Measurements from ENCODE around the gene GPR158. TPM values are rescaled to one million over a fixed set of nuclear protein-coding genes. Genes with fewer than 3 reads are reported as not detected.

The GPR158 gene
- total RNA-seq, 1 experiment from 2014 or later = 2.9 TPM

- no peak for TF ChIP-seq MAX (IDR thresholded peaks at IDR 0.05)
- no peak for TF ChIP-seq CBX3 (IDR thresholded peaks at IDR 0.05; ENCODE audit: low read depth)
- no peak for TF ChIP-seq EZH2 (IDR thresholded peaks at IDR 0.05)
- no peak for TF ChIP-seq SIN3A (IDR thresholded peaks at IDR 0.05; ENCODE audit: low read depth)
- TF ChIP-seq EZH2phosphoT487 (IDR thresholded peaks at IDR 0.05; ENCODE audit: borderline replicate concordance) = no peak
- no peak for TF ChIP-seq RAD21 (IDR thresholded peaks at IDR 0.05; ENCODE audit: low read depth)
Measured at GRCh38 chr10:25556457-25556856, 381.7 kb downstream of the GPR158 start (continued).

- DNase-seq (ENCODE audit: low read depth, low spot score) (no peak), ATAC-seq (no peak)
- TF ChIP-seq ATF3 (IDR thresholded peaks at IDR 0.05) = no peak
- no peak for TF ChIP-seq EZH2phosphoT487 (IDR thresholded peaks at IDR 0.05; ENCODE audit: borderline replicate concordance)
- TF ChIP-seq CEBPB (IDR thresholded peaks at IDR 0.05; ENCODE audit: low read depth) = no peak
- TF ChIP-seq ELF1 (IDR thresholded peaks at IDR 0.05; ENCODE audit: borderline replicate concordance, low read depth) = no peak
- TF ChIP-seq POLR2AphosphoS5 (IDR thresholded peaks at IDR 0.05; ENCODE audit: low read depth, low read length) = no peak
- TF ChIP-seq ZNF274 (IDR thresholded peaks at IDR 0.05; ENCODE audit: low read depth, low read length) = no peak
- TF ChIP-seq REST (IDR thresholded peaks at IDR 0.05; ENCODE audit: low read depth) = no peak
- TF ChIP-seq EZH2 (IDR thresholded peaks at IDR 0.05) = no peak
- no peak for TF ChIP-seq CTCF (IDR thresholded peaks at IDR 0.05 in 2 of 3, conservative IDR thresholded peaks at IDR 0.05 in 1 of 3; ENCODE audit: borderline replicate concordance in 1 of 3, insufficient read depth in 1 of 3, low read depth in 2 of 3, low read length in 2 of 3)
- TF ChIP-seq RAD21 (IDR thresholded peaks at IDR 0.05; ENCODE audit: low read depth) = no peak
- TF ChIP-seq SP1 (IDR thresholded peaks at IDR 0.05; ENCODE audit: low read depth) = no peak
- no peak for TF ChIP-seq POLR2A (IDR thresholded peaks at IDR 0.05; ENCODE audit: borderline replicate concordance, extremely low read depth, insufficient read depth, insufficient read length)
- TF ChIP-seq EGR1 (IDR thresholded peaks at IDR 0.05; ENCODE audit: low read depth) = no peak
- TF ChIP-seq ZFX (IDR thresholded peaks at IDR 0.05) = no peak
- TF ChIP-seq FOSL1 (IDR thresholded peaks at IDR 0.05; ENCODE audit: low read depth) = no peak
- no peak for TF ChIP-seq MAX (IDR thresholded peaks at IDR 0.05)
- no peak for TF ChIP-seq SIN3A (IDR thresholded peaks at IDR 0.05; ENCODE audit: low read depth)
- Histone ChIP-seq H3K79me2 (ENCODE audit: insufficient read depth, low read length) (no peaks in the 10 kb centered on the region), H3K9ac (ENCODE audit: low read length) (no peak overlapping the region), H2AFZ (ENCODE audit: low read depth, low read length, poor library complexity, severe bottlenecking) (no peak overlapping the region), H3K27ac (ENCODE audit: low read depth, low read length) (no peak overlapping the region), H3K4me1 (ENCODE audit: control insufficient read depth in 1 of 2, insufficient read depth in 2 of 2, low read length in 2 of 2) (no peaks in the 10 kb centered on the region), H4K20me1 (ENCODE audit: insufficient read depth) (no peaks in the 10 kb centered on the region), H3K4me3 (replicated peaks in 1 of 2; ENCODE audit: low read depth in 1 of 2, low read length in 2 of 2) (no peak overlapping the region), H3K36me3 (ENCODE audit: control insufficient read depth in 1 of 2, insufficient read depth in 2 of 2, low read length in 2 of 2) (no peaks in the 10 kb centered on the region), H3K4me2 (ENCODE audit: low read length) (no peak overlapping the region), H3K27me3 (ENCODE audit: insufficient read depth, low read length) (no peaks in the 10 kb centered on the region), H3K9me3 (ENCODE audit: control insufficient read depth in 1 of 2, insufficient read depth in 1 of 2, low read depth in 1 of 2, low read length in 2 of 2) (no peaks in the 10 kb centered on the region), H3K9me2 (ENCODE audit: insufficient read depth) (no peaks in the 10 kb centered on the region)
- ChIA-PET CTCF (no interaction called here), POLR2A (no interaction called here), RAD21 (ENCODE audit: low non-redundant PET in 1 of 2, low total read pairs in 2 of 2, uncharacterized antibody in 2 of 2, unreplicated experiment in 2 of 2) (no interaction called here)
- no TSS peak for BruUV-seq (replicated peaks)
- intact Hi-C loops (cut with micrococcal nuclease) = no loop called here
Measured at GRCh38 chr10:25557136-25557535, 382.3 kb downstream of the GPR158 start.
